ENCODE results near the gene SH3RF1. TPM values are rescaled to one million over a fixed set of nuclear protein-coding genes. Genes with fewer than 3 reads are reported as not detected.

Gene SH3RF1
- total RNA-seq, 1 experiment from 2014 or later: 11.5 TPM

DNA sequence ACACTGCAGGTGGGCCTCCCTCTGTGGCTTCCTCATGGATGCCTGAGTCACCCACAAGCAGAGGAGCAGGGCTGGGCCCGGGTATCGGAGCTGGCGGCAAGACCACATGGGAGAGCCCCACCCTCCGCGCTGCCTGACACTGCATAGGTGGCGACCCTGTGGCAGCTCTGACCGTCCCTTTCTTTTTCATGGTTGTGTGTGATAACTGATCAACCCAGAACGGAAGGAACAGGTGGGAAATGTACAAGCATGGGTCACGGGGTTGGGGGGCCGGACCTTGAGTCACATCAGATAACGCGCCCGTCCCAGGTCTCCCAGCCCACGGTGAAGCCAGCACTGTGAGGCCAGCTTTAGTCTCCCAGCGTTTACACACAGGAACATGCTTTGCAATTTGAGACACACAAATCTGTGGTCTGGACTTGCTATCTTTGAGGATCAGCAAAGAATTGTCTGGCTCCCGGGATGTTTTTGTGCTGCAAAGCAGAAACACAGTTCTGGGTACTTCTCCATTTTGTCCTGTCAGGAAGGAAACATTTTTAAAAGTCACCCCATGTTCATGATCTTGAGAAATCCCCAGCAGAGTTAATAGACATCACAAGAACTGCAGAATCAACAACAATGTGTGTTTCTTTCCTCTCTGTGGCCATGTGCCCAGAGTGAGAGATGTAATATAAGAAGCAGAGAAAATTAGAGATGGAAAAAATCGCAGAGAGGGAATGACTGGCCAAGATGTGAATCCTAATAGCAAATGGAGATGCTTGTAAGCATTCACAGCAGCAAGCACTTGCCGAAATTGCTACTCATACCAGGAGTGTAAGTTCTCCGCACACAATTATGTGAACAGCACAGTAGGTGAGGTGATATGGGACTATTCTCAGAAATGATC is 190.6 kb downstream of the SH3RF1 start:
- ChIA-PET CTCF (no interaction called here), POLR2A (no interaction called here)
- in situ Hi-C loops (cut with HindIII; ENCODE audit: low pct_unique_long_range_greater_than_20kb, low sequenced_read_pairs): no loop called here
- H3K27ac ChIP-seq (ENCODE audit: low read length): peak overlapping the region; percentile 61
- no peaks in the 10 kb centered on the region for H3K9me3 ChIP-seq (ENCODE audit: control insufficient read depth, insufficient read depth, low read depth, low read length)
- H3K27me3 ChIP-seq (ENCODE audit: control insufficient read depth, insufficient read depth, low read length): no peaks in the 10 kb centered on the region
- intact Hi-C loops (cut with micrococcal nuclease; ENCODE audit: unreplicated experiment): no loop called here
- DNase-seq (ENCODE audit: low read depth, low spot score) (no peak), ATAC-seq (peak; percentile 84)
- TF ChIP-seq SIN3A (IDR thresholded peaks at IDR 0.05; ENCODE audit: borderline replicate concordance, insufficient read depth, low read depth, low read length) (no peak), POLR2AphosphoS5 (IDR thresholded peaks at IDR 0.05; ENCODE audit: low read depth, low read length) (no peak), TCF7L2 (IDR thresholded peaks at IDR 0.05; ENCODE audit: low read depth, low read length) (no peak)
- TF ChIP-seq, protein P1, sequence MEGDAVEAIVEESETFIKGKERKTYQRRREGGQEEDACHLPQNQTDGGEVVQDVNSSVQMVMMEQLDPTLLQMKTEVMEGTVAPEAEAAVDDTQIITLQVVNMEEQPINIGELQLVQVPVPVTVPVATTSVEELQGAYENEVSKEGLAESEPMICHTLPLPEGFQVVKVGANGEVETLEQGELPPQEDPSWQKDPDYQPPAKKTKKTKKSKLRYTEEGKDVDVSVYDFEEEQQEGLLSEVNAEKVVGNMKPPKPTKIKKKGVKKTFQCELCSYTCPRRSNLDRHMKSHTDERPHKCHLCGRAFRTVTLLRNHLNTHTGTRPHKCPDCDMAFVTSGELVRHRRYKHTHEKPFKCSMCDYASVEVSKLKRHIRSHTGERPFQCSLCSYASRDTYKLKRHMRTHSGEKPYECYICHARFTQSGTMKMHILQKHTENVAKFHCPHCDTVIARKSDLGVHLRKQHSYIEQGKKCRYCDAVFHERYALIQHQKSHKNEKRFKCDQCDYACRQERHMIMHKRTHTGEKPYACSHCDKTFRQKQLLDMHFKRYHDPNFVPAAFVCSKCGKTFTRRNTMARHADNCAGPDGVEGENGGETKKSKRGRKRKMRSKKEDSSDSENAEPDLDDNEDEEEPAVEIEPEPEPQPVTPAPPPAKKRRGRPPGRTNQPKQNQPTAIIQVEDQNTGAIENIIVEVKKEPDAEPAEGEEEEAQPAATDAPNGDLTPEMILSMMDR (IDR thresholded peaks at IDR 0.05): no peak
- TF ChIP-seq, protein P2, sequence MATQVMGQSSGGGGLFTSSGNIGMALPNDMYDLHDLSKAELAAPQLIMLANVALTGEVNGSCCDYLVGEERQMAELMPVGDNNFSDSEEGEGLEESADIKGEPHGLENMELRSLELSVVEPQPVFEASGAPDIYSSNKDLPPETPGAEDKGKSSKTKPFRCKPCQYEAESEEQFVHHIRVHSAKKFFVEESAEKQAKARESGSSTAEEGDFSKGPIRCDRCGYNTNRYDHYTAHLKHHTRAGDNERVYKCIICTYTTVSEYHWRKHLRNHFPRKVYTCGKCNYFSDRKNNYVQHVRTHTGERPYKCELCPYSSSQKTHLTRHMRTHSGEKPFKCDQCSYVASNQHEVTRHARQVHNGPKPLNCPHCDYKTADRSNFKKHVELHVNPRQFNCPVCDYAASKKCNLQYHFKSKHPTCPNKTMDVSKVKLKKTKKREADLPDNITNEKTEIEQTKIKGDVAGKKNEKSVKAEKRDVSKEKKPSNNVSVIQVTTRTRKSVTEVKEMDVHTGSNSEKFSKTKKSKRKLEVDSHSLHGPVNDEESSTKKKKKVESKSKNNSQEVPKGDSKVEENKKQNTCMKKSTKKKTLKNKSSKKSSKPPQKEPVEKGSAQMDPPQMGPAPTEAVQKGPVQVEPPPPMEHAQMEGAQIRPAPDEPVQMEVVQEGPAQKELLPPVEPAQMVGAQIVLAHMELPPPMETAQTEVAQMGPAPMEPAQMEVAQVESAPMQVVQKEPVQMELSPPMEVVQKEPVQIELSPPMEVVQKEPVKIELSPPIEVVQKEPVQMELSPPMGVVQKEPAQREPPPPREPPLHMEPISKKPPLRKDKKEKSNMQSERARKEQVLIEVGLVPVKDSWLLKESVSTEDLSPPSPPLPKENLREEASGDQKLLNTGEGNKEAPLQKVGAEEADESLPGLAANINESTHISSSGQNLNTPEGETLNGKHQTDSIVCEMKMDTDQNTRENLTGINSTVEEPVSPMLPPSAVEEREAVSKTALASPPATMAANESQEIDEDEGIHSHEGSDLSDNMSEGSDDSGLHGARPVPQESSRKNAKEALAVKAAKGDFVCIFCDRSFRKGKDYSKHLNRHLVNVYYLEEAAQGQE (IDR thresholded peaks at IDR 0.05; ENCODE audit: insufficient read depth in 1 of 2, low read depth in 2 of 2, low read length in 1 of 2): no peak
- no TSS peak for BruUV-seq (replicated peaks)
- peaks cover 15% of the 10 kb centered on the region for H3K4me1 ChIP-seq (ENCODE audit: control insufficient read depth, insufficient read depth, low read length)
- no peak overlapping the region for H3K4me3 ChIP-seq (ENCODE audit: low read depth in 2 of 2, low read length in 2 of 2)
- no peaks in the 10 kb centered on the region for H3K36me3 ChIP-seq (ENCODE audit: control insufficient read depth, insufficient read depth, low read length)

GRCh38 chr4:169074117-169074516 is 196.6 kb downstream of the SH3RF1 start:
- BruUV-seq (replicated peaks): no TSS peak
- H3K4me1 ChIP-seq (ENCODE audit: control insufficient read depth, insufficient read depth, low read length): peaks cover 11% of the 10 kb centered on the region
- H3K36me3 ChIP-seq (ENCODE audit: control insufficient read depth, insufficient read depth, low read length): no peaks in the 10 kb centered on the region
- H3K4me3 ChIP-seq (ENCODE audit: low read depth in 2 of 2, low read length in 2 of 2): no peak overlapping the region
- no peaks in the 10 kb centered on the region for H3K27me3 ChIP-seq (ENCODE audit: control insufficient read depth, insufficient read depth, low read length)
- no peaks in the 10 kb centered on the region for H3K9me3 ChIP-seq (ENCODE audit: control insufficient read depth, insufficient read depth, low read depth, low read length)
- in situ Hi-C loops (cut with HindIII; ENCODE audit: low pct_unique_long_range_greater_than_20kb, low sequenced_read_pairs) (no loop called here), intact Hi-C loops (cut with micrococcal nuclease; ENCODE audit: unreplicated experiment) (no loop called here)
- no peak overlapping the region; the same call in 1 of the 2 replicates for H3K27ac ChIP-seq (ENCODE audit: low read length)
- TF ChIP-seq SIN3A (IDR thresholded peaks at IDR 0.05; ENCODE audit: borderline replicate concordance, insufficient read depth, low read depth, low read length): no peak
- TF ChIP-seq, protein P2 (IDR thresholded peaks at IDR 0.05; ENCODE audit: insufficient read depth in 1 of 2, low read depth in 2 of 2, low read length in 1 of 2): no peak
- TF ChIP-seq TCF7L2 (IDR thresholded peaks at IDR 0.05; ENCODE audit: low read depth, low read length): no peak
- TF ChIP-seq POLR2AphosphoS5 (IDR thresholded peaks at IDR 0.05; ENCODE audit: low read depth, low read length): no peak
- TF ChIP-seq, protein P1 (IDR thresholded peaks at IDR 0.05): no peak
- ChIA-PET POLR2A (interaction anchor here (0.6 kb wide), 1 partner anchor 23 kb away, joined by 8 read pairs; no protein-coding TSS in a partner anchor), CTCF (interaction anchor here (0.7 kb wide), 1 partner anchor 572 kb away, joined by 6 read pairs; no protein-coding TSS in a partner anchor)
- ATAC-seq (no peak), DNase-seq (ENCODE audit: low read depth, low spot score) (no peak)
